Measurements from ENCODE around the gene GPR3.
"Not testable (repeated sequence)": the region's sequence is repeated elsewhere in the genome, so short reads cannot be mapped to it uniquely, and the experiment has no call there.

Gene GPR3

DNA sequence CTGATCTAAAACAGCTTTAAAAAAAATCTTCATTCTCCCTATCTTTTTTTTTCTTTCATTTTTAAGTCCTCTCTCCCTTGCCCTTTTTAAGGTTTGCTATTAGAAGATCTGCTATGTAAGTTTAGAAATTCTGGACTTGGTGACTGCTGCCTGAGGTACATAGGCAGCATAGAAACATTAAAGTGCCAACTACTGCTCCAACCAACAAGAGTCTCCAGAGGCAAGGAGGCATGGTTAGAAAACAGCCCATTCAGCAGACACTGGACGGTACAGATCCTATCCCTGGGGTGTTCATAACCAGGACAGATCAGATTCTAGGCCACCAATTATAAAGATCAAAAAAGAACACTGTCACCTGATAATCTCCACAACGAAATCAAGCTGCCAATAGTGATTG, 36.6 kb downstream of the GPR3 start:
- TF ChIP-seq CTCF (IDR thresholded peaks at IDR 0.05; ENCODE audit: low read depth, low read length): no peak
- Histone ChIP-seq H3K9me3 (ENCODE audit: severe bottlenecking) (no peaks in the 10 kb centered on the region), H3K4me3 (ENCODE audit: low read depth, low read length) (no peak overlapping the region), H3K27ac (no peak overlapping the region), H3K36me3 (peaks cover 29% of the 10 kb centered on the region), H3K27me3 (ENCODE audit: insufficient read depth, low read depth, severe bottlenecking) (no peaks in the 10 kb centered on the region)
- DNase-seq: no peak

DNA sequence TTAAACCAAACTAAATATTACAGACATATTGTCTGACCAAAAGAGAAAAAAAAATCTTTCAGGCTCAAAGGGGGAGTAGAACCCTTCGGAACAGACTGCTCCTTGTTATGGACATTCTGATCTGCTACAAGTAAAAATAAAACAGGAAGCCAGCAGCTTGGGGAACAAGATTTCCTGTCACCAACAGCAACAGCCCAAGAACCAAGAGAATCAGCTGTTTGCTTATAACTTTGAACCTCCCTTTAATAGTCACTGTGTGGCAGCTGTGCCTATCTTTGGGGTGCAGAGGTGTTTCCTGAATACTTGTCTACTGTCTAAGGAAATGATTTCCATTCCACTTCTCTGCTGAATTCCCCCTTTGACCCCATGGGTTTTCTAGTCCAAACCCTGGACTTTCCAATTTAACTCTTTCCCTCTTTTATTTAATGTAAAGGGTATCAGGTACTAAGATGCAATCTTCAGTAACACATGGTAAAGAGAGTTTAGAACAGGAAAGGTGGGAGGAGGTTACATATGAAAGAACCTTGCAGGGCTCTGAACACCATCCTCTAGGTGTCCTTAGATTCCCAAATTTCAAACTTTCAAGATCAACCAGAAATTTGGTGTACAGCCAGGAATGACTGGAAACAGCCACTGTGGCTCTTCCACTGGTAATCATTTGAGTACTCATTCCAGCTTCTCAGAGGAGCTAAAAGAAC, 38.6 kb downstream of the GPR3 start:
- Histone ChIP-seq H3K9me3 (ENCODE audit: severe bottlenecking) (no peaks in the 10 kb centered on the region), H3K36me3 (peaks cover 27% of the 10 kb centered on the region), H3K27ac (no peak overlapping the region), H3K27me3 (ENCODE audit: insufficient read depth, low read depth, severe bottlenecking) (no peaks in the 10 kb centered on the region), H3K4me3 (ENCODE audit: low read depth, low read length) (no peak overlapping the region)
- no peak for DNase-seq
- TF ChIP-seq CTCF (IDR thresholded peaks at IDR 0.05; ENCODE audit: low read depth, low read length): no peak

DNA sequence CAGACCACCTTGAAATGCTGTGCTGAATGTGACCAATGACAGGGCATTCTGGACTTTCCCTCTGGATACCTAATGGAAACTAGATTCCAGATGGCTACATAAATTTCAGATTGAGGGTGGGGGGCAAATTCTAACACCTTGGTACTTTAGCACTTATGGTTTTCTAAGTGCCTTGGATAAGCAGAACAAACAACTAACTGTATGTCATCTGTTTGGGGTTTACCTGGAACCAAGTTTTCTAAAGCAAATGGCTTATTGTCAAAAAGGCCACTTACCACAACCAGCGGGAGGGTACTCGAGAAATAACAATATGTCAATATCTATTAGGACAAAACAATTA, 39.1 kb downstream of the GPR3 start:
- no peak for TF ChIP-seq CTCF (IDR thresholded peaks at IDR 0.05; ENCODE audit: low read depth, low read length)
- Histone ChIP-seq H3K36me3 (peaks cover 22% of the 10 kb centered on the region), H3K9me3 (ENCODE audit: severe bottlenecking) (no peaks in the 10 kb centered on the region), H3K27ac (no peak overlapping the region), H3K4me3 (ENCODE audit: low read depth, low read length) (no peak overlapping the region), H3K27me3 (ENCODE audit: insufficient read depth, low read depth, severe bottlenecking) (no peaks in the 10 kb centered on the region)
- no peak for DNase-seq

DNA sequence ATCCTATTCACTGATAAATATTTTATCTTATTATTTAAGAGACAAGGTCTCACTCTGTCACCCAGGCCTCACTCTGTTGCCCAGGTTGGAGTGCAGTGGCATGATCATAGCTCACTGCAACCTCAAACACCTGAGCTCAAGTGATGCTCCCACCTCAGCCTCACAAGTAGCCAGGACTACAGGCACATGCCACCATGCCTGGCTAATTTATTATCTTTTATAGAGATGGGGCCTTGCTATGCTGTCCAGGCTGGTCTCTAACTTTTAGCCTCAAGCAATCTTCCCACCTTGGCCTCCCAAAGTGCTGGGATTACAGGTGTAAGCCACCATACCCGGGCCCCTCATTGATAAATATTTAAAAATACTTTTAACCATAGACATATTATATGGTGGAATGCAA, 40.3 kb downstream of the GPR3 start:
- not testable (repeated sequence) for H3K4me3 ChIP-seq (ENCODE audit: low read depth, low read length); H3K27me3 ChIP-seq (ENCODE audit: insufficient read depth, low read depth, severe bottlenecking); H3K27ac ChIP-seq; DNase-seq; H3K9me3 ChIP-seq (ENCODE audit: severe bottlenecking)
- H3K36me3 ChIP-seq: peaks cover 10% of the 10 kb centered on the region

DNA sequence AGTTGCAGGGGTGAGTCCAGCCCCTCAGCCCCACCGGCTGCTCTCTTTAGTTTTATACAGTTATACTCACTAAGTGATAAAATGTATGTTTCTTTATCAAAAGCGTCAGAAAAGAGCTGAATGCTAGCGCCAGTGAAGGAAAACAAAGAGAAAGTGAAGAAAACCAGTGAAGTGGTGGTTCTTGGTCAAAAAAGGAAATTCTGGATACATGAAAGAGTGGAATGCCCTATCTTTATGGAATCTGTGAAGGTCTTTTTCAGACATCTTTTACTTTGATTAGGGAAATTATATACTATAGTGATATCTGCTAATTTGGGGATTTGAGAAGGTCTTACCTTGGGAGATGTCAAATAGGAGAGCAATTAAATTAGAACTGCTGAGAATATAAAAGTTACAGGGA, 41.3 kb downstream of the GPR3 start:
- no peak for DNase-seq
- peaks cover under 1% of the 10 kb centered on the region for H3K36me3 ChIP-seq
- H3K4me3 ChIP-seq (ENCODE audit: low read depth, low read length): no peak overlapping the region
- no peak for TF ChIP-seq CTCF (IDR thresholded peaks at IDR 0.05; ENCODE audit: low read depth, low read length)
- no peaks in the 10 kb centered on the region for H3K27me3 ChIP-seq (ENCODE audit: insufficient read depth, low read depth, severe bottlenecking)
- H3K9me3 ChIP-seq (ENCODE audit: severe bottlenecking): no peaks in the 10 kb centered on the region
- no peak overlapping the region for H3K27ac ChIP-seq

GRCh38 chr1:27435566-27436203, 43.3 kb downstream of the GPR3 start:
- Histone ChIP-seq H3K9me3 (ENCODE audit: severe bottlenecking) (no peaks in the 10 kb centered on the region), H3K27me3 (ENCODE audit: insufficient read depth, low read depth, severe bottlenecking) (no peaks in the 10 kb centered on the region), H3K27ac (no peak overlapping the region), H3K36me3 (peaks cover 3% of the 10 kb centered on the region; the same call in 1 of the 2 replicates), H3K4me3 (ENCODE audit: low read depth, low read length) (no peak overlapping the region)
- DNase-seq: no peak
- no peak for TF ChIP-seq CTCF (IDR thresholded peaks at IDR 0.05; ENCODE audit: low read depth, low read length)

Data from WERI-Rb-1 (cell line).